Hepatocyte (in vitro differentiated cells): ENCODE results near the gene ZNF79.

Source experiments
- CTCF ChIP-seq: fragments of 200-600 bp; sonication (generic); IDR thresholded peaks from 2 replicates; pipeline ENCODE4 v1.5.1; 2016; ENCODE audit warnings: antibody characterized with exemption, mild to moderate bottlenecking; ENCODE audit not compliant: poor library complexity
- EZH2 ChIP-seq: fragments of 200-600 bp; sonication (generic); IDR thresholded peaks from 2 replicates; pipeline ENCODE4 v1.6.1; 2016; ENCODE audit warnings: antibody characterized with exemption, mild to moderate bottlenecking, borderline replicate concordance

DNA sequence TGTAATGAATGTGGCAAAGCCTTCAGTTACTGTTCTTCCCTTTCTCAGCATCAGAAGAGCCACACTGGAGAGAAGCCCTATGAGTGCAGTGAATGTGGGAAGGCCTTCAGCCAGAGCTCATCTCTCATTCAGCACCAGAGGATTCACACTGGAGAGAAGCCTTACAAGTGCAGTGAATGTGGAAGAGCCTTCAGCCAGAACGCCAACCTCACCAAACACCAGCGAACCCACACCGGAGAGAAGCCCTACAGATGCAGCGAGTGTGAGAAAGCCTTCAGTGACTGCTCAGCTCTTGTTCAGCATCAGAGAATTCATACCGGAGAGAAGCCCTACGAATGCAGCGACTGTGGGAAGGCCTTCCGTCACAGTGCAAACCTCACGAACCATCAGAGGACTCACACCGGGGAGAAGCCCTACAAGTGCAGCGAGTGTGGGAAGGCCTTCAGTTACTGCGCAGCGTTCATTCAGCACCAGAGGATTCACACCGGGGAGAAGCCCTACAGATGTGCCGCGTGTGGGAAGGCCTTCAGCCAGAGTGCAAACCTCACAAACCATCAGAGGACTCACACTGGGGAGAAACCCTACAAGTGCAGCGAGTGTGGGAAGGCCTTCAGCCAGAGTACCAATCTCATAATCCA is 20.2 kb downstream of the ZNF79 start:
- TF ChIP-seq CTCF (no peak), EZH2 (no peak)
